PFSK-1 (cell line): ENCODE data around the gene LRCH1.

Source experiments
- POLR2AphosphoS5 ChIP-seq: IDR thresholded peaks from 2 replicates; pipeline ENCODE4 v1.6.1; 2012; ENCODE audit warnings: low read depth, mild to moderate bottlenecking, control low read depth, low read length, moderate library complexity
- REST ChIP-seq, 2 experiments: IDR thresholded peaks; 2 replicates each; pipeline versions ENCODE4 v1.6.1 to v1.8.0; 2011 to 2012; ENCODE audit warnings: low read depth in 2 of 2, low read length in 2 of 2, control low read depth in 1 of 2, inconsistent platforms in 1 of 2, mild to moderate bottlenecking in 1 of 2, moderate library complexity in 1 of 2; ENCODE audit not compliant: insufficient read depth in 1 of 2
- SIN3A ChIP-seq: IDR thresholded peaks from 2 replicates; pipeline ENCODE4 v1.6.1; 2012; ENCODE audit warnings: mild to moderate bottlenecking, low read length, moderate library complexity, borderline replicate concordance; ENCODE audit not compliant: insufficient read depth
- TAF1 ChIP-seq: IDR thresholded peaks from 2 replicates; pipeline ENCODE4 v1.6.1; 2012; ENCODE audit warnings: low read length, control low read depth, borderline replicate concordance; ENCODE audit not compliant: insufficient read depth

DNA sequence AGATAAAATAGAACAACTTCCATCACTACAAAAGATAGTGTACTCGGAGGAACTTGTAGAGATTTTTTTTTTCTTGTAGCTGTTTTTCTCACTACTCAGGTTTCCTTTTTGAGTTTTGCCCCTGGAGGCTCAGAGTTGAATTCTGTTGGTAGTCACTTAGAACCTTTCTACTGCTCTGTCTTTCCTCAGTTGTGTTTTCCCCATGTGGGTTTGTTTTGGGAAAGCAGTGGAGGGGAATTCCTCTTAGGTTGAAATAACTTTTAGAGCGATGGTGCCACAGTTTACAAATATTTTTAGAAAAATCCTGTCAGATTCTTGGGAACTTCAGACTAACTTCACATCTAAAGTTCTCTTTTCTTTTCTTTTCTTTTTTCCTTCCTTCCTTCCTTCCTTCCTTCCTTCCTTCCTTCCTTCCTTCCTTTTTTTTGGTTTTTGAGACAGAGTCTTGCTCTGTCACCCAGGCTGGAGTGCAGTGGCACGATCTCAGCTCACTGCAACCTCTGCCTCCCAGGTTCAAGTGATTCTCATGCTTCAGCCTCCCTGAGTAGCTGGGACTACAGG is 65.8 kb downstream of the LRCH1 start:
- TF ChIP-seq SIN3A (no peak), TAF1 (no peak), REST (IDR thresholded peaks at IDR 0.05; ENCODE audit: insufficient read depth in 1 of 2, low read depth in 2 of 2, low read length in 2 of 2) (no peak), POLR2AphosphoS5 (no peak)
